OCI-LY7 (cell line): ENCODE results near the gene FOSB.

Source experiments
- CTCF ChIP-seq: fragments of 200-600 bp; sonication (generic); conservative IDR thresholded peaks from 2 replicates; pipeline ENCODE4 v1.5.1; 2014; ENCODE audit warnings: mild to moderate bottlenecking, antibody characterized with exemption, low read length, moderate library complexity, mixed read lengths
- EZH2phosphoT487 ChIP-seq: fragments of 200-600 bp; sonication (generic); IDR thresholded peaks from 2 replicates; pipeline ENCODE4 v1.6.1; 2018; ENCODE audit warnings: low read depth, borderline replicate concordance, mild to moderate bottlenecking, mixed run types, antibody characterized with exemption, low read length, moderate library complexity, mixed read lengths

- TF ChIP-seq CTCF (0 out of 2 replicates have a peak, but pooled peaks have one; percentile 18), EZH2phosphoT487 (no peak)
These were observed 15.9 kb upstream of the FOSB start for GRCh38 chr19:45451850-45452387.
